HG03039 (cell line): ENCODE data around the gene ADAD1.

Source experiments
- ATAC-seq: cut with Tn5 transposase; IDR thresholded peaks from one replicate; pipeline ENCODE4 v1.9.1; 2021; ENCODE audit warnings: mild to moderate bottlenecking, moderate library complexity; ENCODE audit not compliant: unreplicated experiment

ADAD1 gene

GRCh38 chr4:122453384-122453995 lies 74.7 kb downstream of the ADAD1 start:
- no peak for ATAC-seq

GRCh38 chr4:122456231-122457116 lies 77.7 kb downstream of the ADAD1 start, which contains the start of gene IL2:
IL2 (minus strand) TSS chr4:122456725; CDS start chr4:122456440, 285 bp downstream.
- ATAC-seq, result no peak

GRCh38 chr4:122458625-122459024 lies 79.8 kb downstream of the ADAD1 start:
- ATAC-seq, result peak; percentile 76

- no peak for ATAC-seq
Measured at GRCh38 chr4:122469457-122469856, 90.6 kb downstream of the ADAD1 start.

- ATAC-seq, result no peak
Measured at GRCh38 chr4:122475233-122475632, 96.4 kb downstream of the ADAD1 start.

- no peak for ATAC-seq
Measured at GRCh38 chr4:122476126-122476525, 97.3 kb downstream of the ADAD1 start.

- no peak for ATAC-seq
Measured at GRCh38 chr4:122476745-122477144, 97.9 kb downstream of the ADAD1 start.
